Fibroblast of mammary gland (primary cell): ENCODE data around the gene TRMT44.

Source experiments
- DNase-seq: peaks from one replicate; pipeline ENCODE4 v3.0.0-alpha.2; 2010; ENCODE audit warnings: low read depth
- H3K4me3 ChIP-seq: 2 replicates; pipeline ENCODE4 v1.5.1; 2011; ENCODE audit warnings: low read depth, mild to moderate bottlenecking, low read length, moderate library complexity; ENCODE audit not compliant: control insufficient read depth
- CTCF ChIP-seq: conservative IDR thresholded peaks from 2 replicates; pipeline ENCODE4 v1.5.1; 2011; ENCODE audit warnings: low read depth, low read length, inconsistent platforms; ENCODE audit not compliant: control insufficient read depth, insufficient read depth

The TRMT44 gene

GRCh38 chr4:8495803-8496202 is 55.2 kb downstream of the TRMT44 start:
- no peak for DNase-seq
- H3K4me3 ChIP-seq, result no peak overlapping the region
- TF ChIP-seq CTCF, result no peak

- no peak overlapping the region for H3K4me3 ChIP-seq
- TF ChIP-seq CTCF, result no peak
- no peak for DNase-seq
Measured at GRCh38 chr4:8497762-8498161, 57.2 kb downstream of the TRMT44 start.

- H3K4me3 ChIP-seq, result no peak overlapping the region
- no peak for DNase-seq
- no peak for TF ChIP-seq CTCF
Measured at GRCh38 chr4:8500966-8501365, 60.4 kb downstream of the TRMT44 start.

GRCh38 chr4:8501781-8502180 is 61.2 kb downstream of the TRMT44 start:
- no peak for TF ChIP-seq CTCF
- H3K4me3 ChIP-seq, result no peak overlapping the region
- DNase-seq, result no peak

GRCh38 chr4:8502371-8502770 is 61.8 kb downstream of the TRMT44 start:
- DNase-seq, result no peak
- no peak overlapping the region for H3K4me3 ChIP-seq
- TF ChIP-seq CTCF, result no peak

GRCh38 chr4:8502836-8503585 is 62.4 kb downstream of the TRMT44 start:
- H3K4me3 ChIP-seq, result no peak overlapping the region
- peak; percentile 26 for DNase-seq
- no peak for TF ChIP-seq CTCF
